ENCODE measurements around the gene DIDO1. TPM values are rescaled to one million over a fixed set of nuclear protein-coding genes. Genes with fewer than 3 reads are reported as not detected.

DIDO1 gene
- total RNA-seq, 4 donors from 2014 or later, result 40.6 to 64.4 (median 54.1) TPM

DNA sequence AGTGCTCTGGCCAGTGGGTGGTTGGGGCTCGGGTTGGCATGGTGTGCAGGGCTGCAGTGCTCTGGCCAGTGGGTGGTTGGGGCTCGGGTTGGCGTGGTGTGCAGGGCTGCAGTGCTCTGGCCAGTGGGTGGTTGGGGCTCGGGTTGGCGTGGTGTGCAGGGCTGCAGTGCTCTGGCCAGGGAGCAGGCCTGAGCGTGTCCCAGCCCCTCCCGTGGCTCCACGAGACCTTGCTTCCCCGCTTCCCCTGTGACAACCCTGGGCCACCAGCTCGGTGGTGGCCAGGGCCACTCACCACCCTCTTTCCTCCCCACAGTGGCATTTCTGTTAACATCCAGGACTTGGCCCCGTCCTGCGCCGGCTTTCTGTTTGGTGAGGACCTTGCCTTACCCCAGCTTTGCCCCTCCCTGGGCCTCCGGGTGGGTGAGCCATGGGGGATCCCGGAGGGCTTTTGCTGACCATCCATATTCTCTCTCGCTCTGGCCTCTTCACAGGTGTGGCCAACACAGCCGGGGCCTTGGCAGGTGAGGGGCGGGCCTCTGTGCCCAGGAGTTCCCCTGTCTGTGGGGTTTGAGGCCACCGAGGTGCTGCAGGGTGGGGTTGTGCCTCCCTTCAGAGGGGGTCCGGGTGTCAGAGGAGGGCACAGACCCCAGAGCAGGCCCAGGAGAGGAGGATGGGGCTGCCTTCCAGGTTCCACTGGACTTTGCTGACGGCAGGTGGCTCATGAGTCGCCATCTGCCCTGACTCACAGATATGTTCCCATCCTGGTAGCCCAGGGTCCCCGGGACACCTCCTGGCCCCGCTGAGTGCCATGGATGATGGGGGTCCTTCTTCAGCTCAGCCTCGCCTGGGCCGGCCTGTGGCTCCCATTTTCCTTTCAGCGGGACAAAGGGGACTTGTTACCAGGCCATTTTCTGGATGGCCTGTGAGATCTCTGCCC, 40.2 kb upstream of the DIDO1 start:
- no peak for ATAC-seq (ENCODE audit: low FRiP score)
- no peak for TF ChIP-seq CTCF (IDR thresholded peaks at IDR 0.05)

GRCh38 chr20:62965363-62965771, 39.1 kb upstream of the DIDO1 start:
- no peak for TF ChIP-seq CTCF (IDR thresholded peaks at IDR 0.05)
- ATAC-seq (ENCODE audit: low FRiP score) (no peak), DNase-seq (ENCODE audit: low spot score) (no peak)

More for the DNA sequence above, 40.2 kb upstream of the DIDO1 start:
- no peak for DNase-seq (ENCODE audit: low spot score)

DNA sequence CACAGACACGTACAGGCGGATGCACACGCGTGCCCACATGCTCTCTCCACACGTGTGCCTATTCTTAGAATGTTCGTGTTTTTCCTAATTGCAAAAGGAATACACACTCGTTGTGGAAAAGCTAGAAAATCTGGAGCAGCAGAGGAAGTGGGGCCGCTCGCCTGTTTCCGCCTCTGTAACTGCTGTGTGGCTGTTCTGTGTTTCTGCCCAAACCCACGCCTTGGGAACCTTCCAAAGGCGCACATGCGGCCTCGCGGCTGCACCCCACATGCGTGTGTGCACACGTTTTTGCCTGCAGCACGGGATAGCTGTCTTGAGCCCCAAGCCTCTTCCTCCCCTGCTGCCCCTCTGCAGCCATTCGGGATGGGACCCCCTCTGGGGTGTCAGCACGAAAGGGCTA, 38.4 kb upstream of the DIDO1 start:
- no peak for TF ChIP-seq CTCF (IDR thresholded peaks at IDR 0.05)
- ATAC-seq (ENCODE audit: low FRiP score) (no peak), DNase-seq (ENCODE audit: low spot score) (no peak)

- ATAC-seq (ENCODE audit: low FRiP score), result no peak
Measured at GRCh38 chr20:62963614-62964397, 37.5 kb upstream of the DIDO1 start.

GRCh38 chr20:62962891-62963613, 36.7 kb upstream of the DIDO1 start:
- no peak for DNase-seq (ENCODE audit: low spot score)
- no peak for ATAC-seq (ENCODE audit: low FRiP score)
- TF ChIP-seq CTCF (IDR thresholded peaks at IDR 0.05), result no peak

More at GRCh38 chr20:62963614-62964397, 37.5 kb upstream of the DIDO1 start:
- no peak for TF ChIP-seq CTCF (IDR thresholded peaks at IDR 0.05)
- DNase-seq (ENCODE audit: low spot score), result no peak

GRCh38 chr20:62962221-62962879, 36.0 kb upstream of the DIDO1 start:
- ATAC-seq (ENCODE audit: low FRiP score) (no peak), DNase-seq (ENCODE audit: low spot score) (no peak)
- TF ChIP-seq CTCF (IDR thresholded peaks at IDR 0.05), result no peak
